HUES48 (cell line): Measurements from ENCODE around the gene PAWR.
"Not testable (repeated sequence)": the region's sequence is repeated elsewhere in the genome, so short reads cannot be mapped to it uniquely, and the experiment has no call there.

Source experiments
- H3K27ac ChIP-seq: one replicate; pipeline ENCODE4 v1.7.0; 2013; ENCODE audit warnings: low read depth, low read length, inconsistent platforms
- H3K27me3 ChIP-seq: 2 replicates; pipeline ENCODE4 v1.6.1; 2013; ENCODE audit warnings: mild to moderate bottlenecking, low read length; ENCODE audit not compliant: control insufficient read depth, insufficient read depth
- H3K36me3 ChIP-seq: 2 replicates; pipeline ENCODE4 v1.6.1; 2013; ENCODE audit warnings: low read length; ENCODE audit not compliant: control insufficient read depth, insufficient read depth
- H3K4me1 ChIP-seq: 2 replicates; pipeline ENCODE4 v1.6.1; 2013; ENCODE audit warnings: mild to moderate bottlenecking, low read length; ENCODE audit not compliant: control insufficient read depth, insufficient read depth
- H3K4me3 ChIP-seq: 2 replicates; pipeline ENCODE4 v1.5.1; 2013; ENCODE audit warnings: mild to moderate bottlenecking, low read depth, low read length
- H3K9ac ChIP-seq: 2 replicates; pipeline ENCODE4 v1.6.1; 2013; ENCODE audit warnings: mild to moderate bottlenecking, low read depth, low read length, moderate library complexity
- H3K9me3 ChIP-seq: 2 replicates; pipeline ENCODE4 v1.6.1; 2013; ENCODE audit warnings: low read length; ENCODE audit not compliant: control insufficient read depth, insufficient read depth

Gene PAWR

DNA sequence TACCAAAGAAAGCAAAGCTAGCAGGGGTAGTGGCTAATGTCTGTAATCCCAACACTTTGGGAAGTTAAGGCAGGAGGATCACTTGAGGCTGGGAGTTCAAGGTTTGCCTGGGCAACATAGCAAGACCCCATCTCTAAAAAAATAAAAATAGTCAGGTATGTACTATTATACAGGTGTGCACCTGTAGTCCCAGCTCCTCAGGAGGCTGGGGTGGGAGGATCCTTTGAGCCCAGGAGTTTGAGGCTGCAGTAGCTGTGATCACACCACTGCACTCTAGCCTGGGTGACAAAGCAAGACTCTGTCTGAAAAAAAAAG is 142.2 kb downstream of the PAWR start:
- peak overlapping the region; percentile 99 for H3K27ac ChIP-seq
- peak overlapping the region; percentile 95 for H3K9ac ChIP-seq
- H3K27me3 ChIP-seq, result no peaks in the 10 kb centered on the region
- H3K36me3 ChIP-seq, result peaks cover 32% of the 10 kb centered on the region
- H3K4me1 ChIP-seq, result peaks cover 52% of the 10 kb centered on the region
- H3K4me3 ChIP-seq, result no peak overlapping the region
- H3K9me3 ChIP-seq, result no peaks in the 10 kb centered on the region

- no peaks in the 10 kb centered on the region for H3K9me3 ChIP-seq
- H3K27me3 ChIP-seq, result no peaks in the 10 kb centered on the region
- peak overlapping the region; percentile 40 for H3K4me3 ChIP-seq
- peak overlapping the region; percentile 95 for H3K9ac ChIP-seq
- H3K4me1 ChIP-seq, result peaks cover 52% of the 10 kb centered on the region
- peak overlapping the region; percentile 99 for H3K27ac ChIP-seq
- peaks cover 27% of the 10 kb centered on the region for H3K36me3 ChIP-seq
Observed at GRCh38 chr12:79547735-79548609, 142.8 kb downstream of the PAWR start.

DNA sequence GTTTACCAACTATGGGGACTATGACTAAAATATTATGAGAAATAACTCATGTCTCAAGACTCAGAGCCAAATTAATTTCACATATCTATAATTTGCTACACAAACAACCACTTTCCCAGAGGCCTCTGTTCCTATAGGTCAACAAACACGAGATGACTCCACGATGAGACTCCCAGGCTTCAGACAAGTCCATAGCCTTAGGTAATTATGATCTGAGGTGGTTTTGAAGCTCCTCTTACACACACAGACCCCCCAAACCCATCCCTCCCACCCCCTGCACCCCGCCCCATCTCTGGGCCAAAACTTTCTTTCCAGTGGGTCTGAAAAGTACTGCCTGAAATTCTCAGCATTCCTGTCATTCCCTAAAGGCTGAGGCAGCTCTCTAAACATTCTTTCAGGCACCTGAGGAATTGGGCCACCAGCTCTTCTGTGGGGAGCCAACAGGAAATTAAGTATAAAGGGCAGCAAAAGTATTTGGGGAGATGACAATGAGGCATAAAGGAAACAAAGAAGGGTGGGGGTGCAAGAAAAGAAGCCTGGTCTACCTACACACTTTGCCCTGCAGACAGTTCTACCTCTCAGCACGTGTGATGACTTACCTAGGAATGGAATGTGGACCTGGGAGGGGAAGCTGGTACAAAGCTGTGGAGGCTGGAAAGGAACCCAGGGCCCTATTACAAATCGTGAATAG is 143.6 kb downstream of the PAWR start:
- Histone ChIP-seq H3K36me3 (peaks cover 19% of the 10 kb centered on the region), H3K27me3 (no peaks in the 10 kb centered on the region), H3K27ac (peak overlapping the region; percentile 99)

GRCh38 chr12:79546466-79547043 is 144.2 kb downstream of the PAWR start:
- H3K4me1 ChIP-seq, result peaks cover 52% of the 10 kb centered on the region
- peak overlapping the region; percentile 63 for H3K9ac ChIP-seq
- H3K4me3 ChIP-seq, result no peak overlapping the region
- H3K27me3 ChIP-seq, result no peaks in the 10 kb centered on the region
- H3K36me3 ChIP-seq, result peaks cover 17% of the 10 kb centered on the region; the same call in 1 of the 2 replicates
- peak overlapping the region; percentile 99 for H3K27ac ChIP-seq
- H3K9me3 ChIP-seq, result no peaks in the 10 kb centered on the region

More for the DNA sequence above, 143.6 kb downstream of the PAWR start:
- peak overlapping the region; percentile 95 for H3K9ac ChIP-seq
- no peaks in the 10 kb centered on the region for H3K9me3 ChIP-seq
- peaks cover 52% of the 10 kb centered on the region for H3K4me1 ChIP-seq
- H3K4me3 ChIP-seq, result peak overlapping the region; percentile 40; the same call in 1 of the 2 replicates

- H3K27ac ChIP-seq, H3K9me3 ChIP-seq, H3K27me3 ChIP-seq, H3K9ac ChIP-seq, H3K4me3 ChIP-seq: not testable (repeated sequence)
- Histone ChIP-seq H3K36me3 (peaks cover 12% of the 10 kb centered on the region; the same call in 1 of the 2 replicates), H3K4me1 (peaks cover 38% of the 10 kb centered on the region)
Observed at GRCh38 chr12:79544439-79544838, 146.3 kb downstream of the PAWR start.

- H3K4me1 ChIP-seq, result peaks cover 20% of the 10 kb centered on the region
- H3K9me3 ChIP-seq, result no peaks in the 10 kb centered on the region
- H3K9ac ChIP-seq, result no peak overlapping the region
- no peak overlapping the region for H3K27ac ChIP-seq
- no peak overlapping the region for H3K4me3 ChIP-seq
- H3K27me3 ChIP-seq, result no peaks in the 10 kb centered on the region
- no peaks in the 10 kb centered on the region for H3K36me3 ChIP-seq
Observed at GRCh38 chr12:79537675-79538074, 153.1 kb downstream of the PAWR start.

GRCh38 chr12:79535751-79536150 is 155.0 kb downstream of the PAWR start:
- no peaks in the 10 kb centered on the region for H3K36me3 ChIP-seq
- H3K9me3 ChIP-seq, result no peaks in the 10 kb centered on the region
- H3K27me3 ChIP-seq, result no peaks in the 10 kb centered on the region
- H3K4me1 ChIP-seq, result peaks cover 20% of the 10 kb centered on the region
- H3K4me3 ChIP-seq, result no peak overlapping the region
- H3K27ac ChIP-seq, result no peak overlapping the region
- H3K9ac ChIP-seq, result no peak overlapping the region
